HepG2 (cell line): Measurements from ENCODE around the gene SNHG17. TPM values are rescaled to one million over a fixed set of nuclear protein-coding genes. Genes with fewer than 3 reads are reported as not detected.
A peak's percentile ranks its signal among the peaks of the same experiment; 100 is the strongest.

Experiments
- ELK4 ChIP-seq: sonication (generic); formaldehyde crosslinking; IDR thresholded peaks from 2 replicates; pipeline ENCODE4 v1.9.0; 2021; ENCODE audit warnings: missing genetic modification reagents, borderline replicate concordance
- HNF1A ChIP-seq, 2 experiments: sonication (generic) in 1 of 2; formaldehyde crosslinking in 1 of 2; IDR thresholded peaks; 2 replicates each; pipeline versions ENCODE4 v1.4.0 to v1.6.1; 2016 to 2020; ENCODE audit warnings: borderline replicate concordance in 1 of 2, low read depth in 1 of 2, mild to moderate bottlenecking in 1 of 2, missing genetic modification reagents in 1 of 2
- RERE ChIP-seq: IDR thresholded peaks from 2 replicates; pipeline ENCODE4 v1.6.1; 2016; ENCODE audit warnings: low read depth, missing genetic modification reagents, missing compliant biosample characterization
- RORA ChIP-seq: sonication (generic); formaldehyde crosslinking; IDR thresholded peaks from 2 replicates; pipeline ENCODE4 v1.5.0; 2020; ENCODE audit warnings: mild to moderate bottlenecking, missing genetic modification reagents, moderate library complexity
- ZBTB38 ChIP-seq: sonication (generic); formaldehyde crosslinking; IDR thresholded peaks from 2 replicates; pipeline ENCODE4 v1.5.1; 2020; ENCODE audit warnings: mild to moderate bottlenecking, missing genetic modification reagents
- ZNF280B ChIP-seq: sonication (generic); formaldehyde crosslinking; IDR thresholded peaks from 2 replicates; pipeline ENCODE4 v1.5.0; 2020; ENCODE audit warnings: missing genetic modification reagents, mild to moderate bottlenecking, borderline replicate concordance
- ZNF607 ChIP-seq: sonication (generic); formaldehyde crosslinking; IDR thresholded peaks from 2 replicates; pipeline ENCODE4 v1.5.1; 2020; ENCODE audit warnings: missing genetic modification reagents, mild to moderate bottlenecking, borderline replicate concordance
- polyA plus RNA-seq, 8 experiments: library from polyadenylated mRNA; depleted of rRNA in 3 of 8; stranded (reverse) in 7 of 8; unstranded in 1 of 8; fragments of >200 nt; fragmentation: Illumina TruSeq in 4 of 8; extraction: Trizol in 4 of 8; gene quantifications; 2 replicates each; pipeline versions ENCODE4 v1.2.1 to v1.2.3, GENCODE V29; 2011 to 2016; ENCODE audit warnings: low read depth in 4 of 8, missing spikeins in 1 of 8, mixed read lengths in 1 of 8; ENCODE audit not compliant: insufficient read depth in 1 of 8
- total RNA-seq, 5 experiments: library from RNA; depleted of rRNA; stranded (reverse); fragments of >200 nt; fragmentation: Illumina TruSeq; extraction: Trizol; gene quantifications; 2 replicates each; pipeline ENCODE4 v1.2.3, GENCODE V29; 2016; ENCODE audit warnings: low read depth in 1 of 5

Gene SNHG17
- total and polyA plus RNA-seq, 2 of the 13 experiments (the other 11 are each of a cell fraction or from before 2014, with no cell fraction given): 26.2 to 41.2 TPM

GRCh38 chr20:38472513-38473366, 37.6 kb upstream of the SNHG17 start, which contains the start of gene RALGAPB (continued):
- TF ChIP-seq HNF1A (IDR thresholded peaks at IDR 0.05; ENCODE audit: low read depth) (no peak), HNF1A (CRISPR knock-in tag; IDR thresholded peaks at IDR 0.05; ENCODE audit: borderline replicate concordance) (peak; percentile 42; the same call in 1 of the 2 replicates), ZNF607 (CRISPR knock-in tag) (no peak; the same call in none of the 2 replicates), ZBTB38 (CRISPR knock-in tag) (peak; percentile 60; the same call in 1 of the 2 replicates), RERE (CRISPR knock-in tag) (0 out of 2 replicates have a peak, but pooled peaks have one; percentile 69), ZNF280B (CRISPR knock-in tag) (peak; percentile 27; the same call in 1 of the 2 replicates), ELK4 (CRISPR knock-in tag) (peak; percentile 74; the same call in 1 of the 2 replicates), RORA (CRISPR knock-in tag) (no peak)
